ENCODE data around the gene ADTRP.

The ADTRP gene

DNA sequence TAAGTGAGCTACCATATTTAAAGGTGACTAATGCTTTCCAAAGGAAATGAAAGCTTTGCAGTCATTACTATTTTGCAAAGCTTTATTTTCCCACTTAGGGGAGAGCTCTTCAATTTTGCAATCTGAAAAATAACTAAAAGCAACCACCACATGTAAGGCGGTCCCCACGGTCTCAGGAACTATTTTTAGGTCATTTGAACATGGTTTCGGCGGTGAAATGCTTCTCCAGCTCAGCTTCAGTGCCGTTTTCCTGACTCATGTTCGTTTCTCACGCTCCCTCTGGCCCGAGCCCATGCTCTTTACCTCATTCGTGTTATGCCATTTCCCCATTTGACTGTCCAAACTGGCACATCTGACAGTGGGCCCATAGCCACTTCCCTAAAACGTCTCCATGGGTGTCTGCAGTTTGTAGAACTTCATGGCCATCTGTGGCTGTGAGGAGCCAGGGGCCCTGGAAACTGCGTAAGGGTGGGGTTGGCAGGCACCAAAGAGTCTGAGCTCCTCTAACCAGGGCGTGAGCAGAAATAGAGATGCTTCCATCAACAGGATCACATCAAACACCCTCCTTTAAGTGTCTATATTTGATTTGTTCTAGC, 46.5 kb downstream of the ADTRP start:
- Histone ChIP-seq H2BK120ac (ENCODE audit: low read depth, low read length) (no peak overlapping the region), H3K27me3 (ENCODE audit: insufficient read depth, low read length, poor library complexity) (no peaks in the 10 kb centered on the region), H3K36me3 (ENCODE audit: control insufficient read depth, insufficient read depth, low read length) (no peaks in the 10 kb centered on the region), H3K4ac (ENCODE audit: low read depth, low read length) (no peak overlapping the region), H2AK5ac (ENCODE audit: low read length) (no peak overlapping the region), H4K8ac (ENCODE audit: low read depth, low read length) (no peak overlapping the region), H3K56ac (ENCODE audit: low read length) (no peak overlapping the region), H3K18ac (ENCODE audit: low read length) (no peak overlapping the region), H4K5ac (ENCODE audit: low read length) (no peak overlapping the region), H3K79me2 (ENCODE audit: control insufficient read depth, insufficient read depth, low read length) (no peaks in the 10 kb centered on the region), H2BK15ac (replicated peaks; ENCODE audit: low read depth) (no peak overlapping the region), H3K4me2 (ENCODE audit: low read length) (no peak overlapping the region), H3K23ac (ENCODE audit: low read length) (no peak overlapping the region), H2BK5ac (ENCODE audit: low read length) (no peak overlapping the region), H3K4me3 (ENCODE audit: low read length) (no peak overlapping the region), H3K79me1 (ENCODE audit: low read length) (no peaks in the 10 kb centered on the region), H3K4me1 (ENCODE audit: control insufficient read depth, low read depth, low read length) (no peaks in the 10 kb centered on the region), H3K9ac (ENCODE audit: low read length) (no peak overlapping the region), H3K27ac (ENCODE audit: low read depth, low read length) (no peak overlapping the region)
- no peak for DNase-seq
- WGBS (ENCODE audit: extremely low coverage, insufficient coverage, low lambda C conversion rate): no CpG with 5 or more reads among the region's 12 CpGs

DNA sequence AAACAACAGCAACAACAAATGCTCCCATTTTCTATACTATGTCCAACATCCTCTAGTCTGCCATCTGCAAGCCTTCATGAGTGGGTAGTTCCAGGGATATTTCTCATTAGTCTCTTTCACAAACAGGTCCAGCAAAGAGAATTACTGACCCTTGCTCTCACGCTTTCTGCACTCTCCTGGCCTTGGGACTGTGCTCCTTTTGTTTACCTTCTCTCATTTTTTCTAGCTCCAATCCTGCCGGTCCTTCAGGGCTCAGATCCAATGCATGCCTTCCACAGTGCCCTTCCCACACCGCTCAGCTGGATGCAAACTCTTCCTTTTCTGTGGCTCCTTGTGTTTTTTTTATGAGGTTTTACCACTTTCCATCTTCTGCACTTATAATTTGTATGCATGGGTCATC, 47.2 kb downstream of the ADTRP start:
- Histone ChIP-seq H3K27me3 (ENCODE audit: insufficient read depth, low read length, poor library complexity) (no peaks in the 10 kb centered on the region), H2AK5ac (ENCODE audit: low read length) (no peak overlapping the region), H4K5ac (ENCODE audit: low read length) (no peak overlapping the region), H3K18ac (ENCODE audit: low read length) (no peak overlapping the region), H3K23ac (ENCODE audit: low read length) (no peak overlapping the region), H3K79me1 (ENCODE audit: low read length) (no peaks in the 10 kb centered on the region), H3K4me3 (ENCODE audit: low read length) (no peak overlapping the region), H2BK15ac (replicated peaks; ENCODE audit: low read depth) (no peak overlapping the region), H2BK120ac (ENCODE audit: low read depth, low read length) (no peak overlapping the region), H3K79me2 (ENCODE audit: control insufficient read depth, insufficient read depth, low read length) (no peaks in the 10 kb centered on the region), H3K4ac (ENCODE audit: low read depth, low read length) (no peak overlapping the region), H3K27ac (ENCODE audit: low read depth, low read length) (no peak overlapping the region), H3K9ac (ENCODE audit: low read length) (no peak overlapping the region), H2BK5ac (ENCODE audit: low read length) (no peak overlapping the region), H3K4me2 (ENCODE audit: low read length) (no peak overlapping the region), H3K56ac (ENCODE audit: low read length) (no peak overlapping the region), H3K4me1 (ENCODE audit: control insufficient read depth, low read depth, low read length) (no peaks in the 10 kb centered on the region), H4K8ac (ENCODE audit: low read depth, low read length) (no peak overlapping the region), H3K36me3 (ENCODE audit: control insufficient read depth, insufficient read depth, low read length) (no peaks in the 10 kb centered on the region)
- WGBS (ENCODE audit: extremely low coverage, insufficient coverage, low lambda C conversion rate): no CpG with 5 or more reads among the region's 3 CpGs
- DNase-seq: no peak

GRCh38 chr6:11730641-11731040, 48.0 kb downstream of the ADTRP start:
- no peak overlapping the region for H3K4me3 ChIP-seq (ENCODE audit: low read length)
- no peak overlapping the region for H4K5ac ChIP-seq (ENCODE audit: low read length)
- H3K27me3 ChIP-seq (ENCODE audit: insufficient read depth, low read length, poor library complexity): no peaks in the 10 kb centered on the region
- H3K79me2 ChIP-seq (ENCODE audit: control insufficient read depth, insufficient read depth, low read length): no peaks in the 10 kb centered on the region
- no peak overlapping the region for H3K9ac ChIP-seq (ENCODE audit: low read length)
- H2BK15ac ChIP-seq (replicated peaks; ENCODE audit: low read depth): no peak overlapping the region
- no peak overlapping the region for H3K27ac ChIP-seq (ENCODE audit: low read depth, low read length)
- no peak for DNase-seq
- H3K56ac ChIP-seq (ENCODE audit: low read length): no peak overlapping the region
- no peak overlapping the region for H2BK120ac ChIP-seq (ENCODE audit: low read depth, low read length)
- no CpG with 5 or more reads among the region's 2 CpGs for WGBS (ENCODE audit: extremely low coverage, insufficient coverage, low lambda C conversion rate)
- no peak overlapping the region for H3K18ac ChIP-seq (ENCODE audit: low read length)
- H3K4ac ChIP-seq (ENCODE audit: low read depth, low read length): no peak overlapping the region
- H3K36me3 ChIP-seq (ENCODE audit: control insufficient read depth, insufficient read depth, low read length): no peaks in the 10 kb centered on the region
- H2AK5ac ChIP-seq (ENCODE audit: low read length): no peak overlapping the region
- no peaks in the 10 kb centered on the region for H3K79me1 ChIP-seq (ENCODE audit: low read length)
- H3K4me2 ChIP-seq (ENCODE audit: low read length): no peak overlapping the region
- no peak overlapping the region for H4K8ac ChIP-seq (ENCODE audit: low read depth, low read length)
- no peak overlapping the region for H2BK5ac ChIP-seq (ENCODE audit: low read length)
- no peaks in the 10 kb centered on the region for H3K4me1 ChIP-seq (ENCODE audit: control insufficient read depth, low read depth, low read length)
- H3K23ac ChIP-seq (ENCODE audit: low read length): no peak overlapping the region

DNA sequence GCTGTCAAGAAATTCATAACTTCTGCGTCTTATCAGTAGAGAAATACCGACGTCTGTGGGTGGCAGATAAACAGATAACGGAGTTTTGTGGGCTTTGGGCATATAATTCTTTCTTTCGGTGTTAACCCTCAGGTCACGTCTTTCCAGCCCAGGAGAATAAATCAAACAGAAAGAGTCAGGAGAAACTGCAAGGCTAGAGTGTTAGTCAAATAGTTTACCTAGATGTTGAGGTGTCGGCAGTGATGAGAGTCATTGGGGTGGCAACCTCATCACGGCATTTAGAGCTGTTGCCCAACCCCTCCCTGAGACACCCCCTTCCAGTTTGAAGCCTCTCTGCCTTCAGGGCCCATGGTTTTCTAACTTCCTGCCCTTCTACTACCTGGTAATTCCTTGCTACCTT, 49.5 kb downstream of the ADTRP start:
- Histone ChIP-seq H3K4me3 (ENCODE audit: low read length) (no peak overlapping the region), H3K4ac (ENCODE audit: low read depth, low read length) (no peak overlapping the region), H2BK120ac (ENCODE audit: low read depth, low read length) (no peak overlapping the region), H4K8ac (ENCODE audit: low read depth, low read length) (no peak overlapping the region), H3K27ac (ENCODE audit: low read depth, low read length) (no peak overlapping the region), H3K79me1 (ENCODE audit: low read length) (no peaks in the 10 kb centered on the region), H3K79me2 (ENCODE audit: control insufficient read depth, insufficient read depth, low read length) (no peaks in the 10 kb centered on the region), H2AK5ac (ENCODE audit: low read length) (no peak overlapping the region), H2BK5ac (ENCODE audit: low read length) (no peak overlapping the region), H3K56ac (ENCODE audit: low read length) (no peak overlapping the region), H4K5ac (ENCODE audit: low read length) (no peak overlapping the region), H3K23ac (ENCODE audit: low read length) (no peak overlapping the region), H2BK15ac (replicated peaks; ENCODE audit: low read depth) (no peak overlapping the region), H3K9ac (ENCODE audit: low read length) (no peak overlapping the region), H3K27me3 (ENCODE audit: insufficient read depth, low read length, poor library complexity) (no peaks in the 10 kb centered on the region), H3K36me3 (ENCODE audit: control insufficient read depth, insufficient read depth, low read length) (no peaks in the 10 kb centered on the region), H3K4me2 (ENCODE audit: low read length) (no peak overlapping the region), H3K4me1 (ENCODE audit: control insufficient read depth, low read depth, low read length) (no peaks in the 10 kb centered on the region), H3K18ac (ENCODE audit: low read length) (no peak overlapping the region)
- no CpG with 5 or more reads among the region's 8 CpGs for WGBS (ENCODE audit: extremely low coverage, insufficient coverage, low lambda C conversion rate)
- no peak for DNase-seq

DNA sequence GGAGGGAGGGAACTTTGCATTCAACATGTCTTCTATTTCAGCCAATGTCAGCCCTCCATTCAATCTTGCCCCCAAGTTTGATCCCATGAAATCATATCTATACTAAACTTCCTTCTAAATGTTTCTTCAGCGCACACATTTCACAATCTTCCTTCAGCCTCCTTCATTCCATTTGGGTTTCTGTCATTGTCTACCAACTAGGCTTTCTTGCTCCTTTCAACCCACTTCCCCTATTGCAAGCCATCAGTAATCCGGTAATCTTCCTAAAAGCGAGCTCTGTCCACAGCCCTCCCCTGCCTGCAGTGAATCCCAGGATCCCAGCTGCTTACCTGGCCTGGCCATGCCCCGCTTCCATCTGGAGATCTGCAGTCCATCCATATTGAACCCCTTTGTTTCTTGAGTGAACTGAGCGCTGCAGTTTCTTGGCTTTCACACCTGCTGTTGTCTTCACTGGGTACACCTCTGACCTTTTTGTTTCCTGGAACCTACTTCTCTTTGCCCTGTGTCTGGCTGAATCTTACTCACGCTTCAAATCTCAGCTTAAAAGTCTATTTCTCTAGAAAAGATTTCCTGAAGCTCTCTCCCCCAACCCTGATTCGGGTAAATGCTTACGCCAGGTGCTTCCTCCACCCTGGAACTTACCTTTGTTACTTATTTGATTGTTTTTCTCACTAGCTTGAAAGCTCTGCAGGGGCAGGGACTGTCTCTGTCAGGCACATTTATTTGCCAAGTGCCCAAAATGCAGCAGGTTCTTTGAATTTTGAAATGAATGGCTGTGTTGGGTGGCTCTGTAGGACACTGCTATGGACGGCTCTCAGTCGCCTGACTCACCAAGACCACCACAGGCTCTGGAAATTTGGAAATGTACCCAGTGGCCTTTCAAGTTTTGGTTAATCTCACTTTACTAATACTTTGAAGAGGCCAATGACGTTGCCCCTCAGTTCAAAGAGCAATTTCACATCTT, 50.3 kb downstream of the ADTRP start:
- no peak overlapping the region for H2BK15ac ChIP-seq (replicated peaks; ENCODE audit: low read depth)
- H3K4me2 ChIP-seq (ENCODE audit: low read length): no peak overlapping the region
- H3K56ac ChIP-seq (ENCODE audit: low read length): no peak overlapping the region
- H3K36me3 ChIP-seq (ENCODE audit: control insufficient read depth, insufficient read depth, low read length): no peaks in the 10 kb centered on the region
- no peak overlapping the region for H2BK120ac ChIP-seq (ENCODE audit: low read depth, low read length)
- H3K79me1 ChIP-seq (ENCODE audit: low read length): no peaks in the 10 kb centered on the region
- no peak overlapping the region for H3K9ac ChIP-seq (ENCODE audit: low read length)
- no peak overlapping the region for H4K8ac ChIP-seq (ENCODE audit: low read depth, low read length)
- H3K4me3 ChIP-seq (ENCODE audit: low read length): no peak overlapping the region
- no peak overlapping the region for H4K5ac ChIP-seq (ENCODE audit: low read length)
- H3K27ac ChIP-seq (ENCODE audit: low read depth, low read length): no peak overlapping the region
- no peaks in the 10 kb centered on the region for H3K79me2 ChIP-seq (ENCODE audit: control insufficient read depth, insufficient read depth, low read length)
- H3K18ac ChIP-seq (ENCODE audit: low read length): no peak overlapping the region
- no peak overlapping the region for H2BK5ac ChIP-seq (ENCODE audit: low read length)
- no CpG with 5 or more reads among the region's 11 CpGs for WGBS (ENCODE audit: extremely low coverage, insufficient coverage, low lambda C conversion rate)
- no peak overlapping the region for H3K23ac ChIP-seq (ENCODE audit: low read length)
- no peaks in the 10 kb centered on the region for H3K27me3 ChIP-seq (ENCODE audit: insufficient read depth, low read length, poor library complexity)
- H2AK5ac ChIP-seq (ENCODE audit: low read length): no peak overlapping the region
- no peak for DNase-seq
- H3K4ac ChIP-seq (ENCODE audit: low read depth, low read length): no peak overlapping the region
- H3K4me1 ChIP-seq (ENCODE audit: control insufficient read depth, low read depth, low read length): no peaks in the 10 kb centered on the region

Measured in mesendoderm (in vitro differentiated cells).